ENCODE results near the gene PAGE4.

PAGE4 gene

DNA sequence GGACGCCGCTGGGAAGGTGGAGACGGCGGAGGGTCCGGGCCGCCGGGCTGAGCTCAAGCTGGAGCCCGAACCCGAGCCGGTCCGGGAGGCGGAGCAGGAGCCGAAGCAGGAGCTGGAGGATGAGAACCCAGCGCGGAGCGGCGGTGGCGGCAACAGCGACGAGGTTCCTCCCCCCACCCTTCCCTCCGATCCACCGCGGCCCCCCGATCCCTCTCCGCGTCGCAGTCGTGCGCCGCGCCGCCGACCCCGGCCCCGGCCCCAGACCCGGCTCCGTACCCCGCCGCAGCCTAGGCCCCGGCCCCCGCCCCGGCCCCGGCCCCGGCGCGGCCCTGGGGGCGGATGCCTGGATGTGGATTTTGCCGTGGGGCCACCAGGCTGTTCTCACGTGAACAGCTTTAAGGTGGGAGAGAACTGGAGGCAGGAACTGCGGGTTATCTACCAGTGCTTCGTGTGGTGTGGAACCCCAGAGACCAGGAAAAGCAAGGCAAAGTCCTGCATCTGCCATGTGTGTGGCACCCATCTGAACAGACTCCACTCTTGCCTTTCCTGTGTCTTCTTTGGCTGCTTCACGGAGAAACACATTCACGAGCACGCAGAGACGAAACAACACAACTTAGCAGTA, 50.7 kb downstream of the PAGE4 start:
- TF ChIP-seq, protein P1, sequence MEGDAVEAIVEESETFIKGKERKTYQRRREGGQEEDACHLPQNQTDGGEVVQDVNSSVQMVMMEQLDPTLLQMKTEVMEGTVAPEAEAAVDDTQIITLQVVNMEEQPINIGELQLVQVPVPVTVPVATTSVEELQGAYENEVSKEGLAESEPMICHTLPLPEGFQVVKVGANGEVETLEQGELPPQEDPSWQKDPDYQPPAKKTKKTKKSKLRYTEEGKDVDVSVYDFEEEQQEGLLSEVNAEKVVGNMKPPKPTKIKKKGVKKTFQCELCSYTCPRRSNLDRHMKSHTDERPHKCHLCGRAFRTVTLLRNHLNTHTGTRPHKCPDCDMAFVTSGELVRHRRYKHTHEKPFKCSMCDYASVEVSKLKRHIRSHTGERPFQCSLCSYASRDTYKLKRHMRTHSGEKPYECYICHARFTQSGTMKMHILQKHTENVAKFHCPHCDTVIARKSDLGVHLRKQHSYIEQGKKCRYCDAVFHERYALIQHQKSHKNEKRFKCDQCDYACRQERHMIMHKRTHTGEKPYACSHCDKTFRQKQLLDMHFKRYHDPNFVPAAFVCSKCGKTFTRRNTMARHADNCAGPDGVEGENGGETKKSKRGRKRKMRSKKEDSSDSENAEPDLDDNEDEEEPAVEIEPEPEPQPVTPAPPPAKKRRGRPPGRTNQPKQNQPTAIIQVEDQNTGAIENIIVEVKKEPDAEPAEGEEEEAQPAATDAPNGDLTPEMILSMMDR (IDR thresholded peaks at IDR 0.05): no peak
- H3K27ac ChIP-seq: peak overlapping the region; percentile 79 to 92
- DNase-seq (ENCODE audit: low spot score): no peak
- H3K4me3 ChIP-seq: peak overlapping the region; percentile 79

DNA sequence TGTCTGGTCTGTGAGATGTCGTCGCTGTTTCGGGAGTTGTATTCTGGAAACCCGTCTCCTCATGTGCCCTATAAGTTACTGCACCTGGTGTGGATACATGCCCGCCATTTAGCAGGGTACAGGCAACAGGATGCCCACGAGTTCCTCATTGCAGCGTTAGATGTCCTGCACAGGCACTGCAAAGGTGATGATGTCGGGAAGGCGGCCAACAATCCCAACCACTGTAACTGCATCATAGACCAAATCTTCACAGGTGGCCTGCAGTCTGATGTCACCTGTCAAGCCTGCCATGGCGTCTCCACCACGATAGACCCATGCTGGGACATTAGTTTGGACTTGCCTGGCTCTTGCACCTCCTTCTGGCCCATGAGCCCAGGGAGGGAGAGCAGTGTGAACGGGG, 51.6 kb downstream of the PAGE4 start:
- TF ChIP-seq, protein P1 (IDR thresholded peaks at IDR 0.05): no peak
- H3K4me3 ChIP-seq: no peak overlapping the region

More for the DNA sequence above, 51.6 kb downstream of the PAGE4 start:
- no peak overlapping the region for H3K27ac ChIP-seq
- no peak for DNase-seq (ENCODE audit: low spot score)
